Testis (tissue), 3 donors: Measurements from ENCODE around the gene MLH3. TPM values are rescaled to one million over a fixed set of nuclear protein-coding genes. Genes with fewer than 3 reads are reported as not detected.

Source experiments
- DNase-seq: peaks from one replicate; pipeline ENCODE4 v3.0.0-alpha.2; 2019
- H3K27ac ChIP-seq, 2 donors: fragments of 200-600 bp; sonication (generic); one replicate each; pipeline ENCODE4 v1.5.1; 2019
- H3K27me3 ChIP-seq: fragments of 200-600 bp; sonication (generic); one replicate; pipeline ENCODE4 v1.5.1; 2019
- H3K36me3 ChIP-seq: fragments of 200-600 bp; sonication (generic); one replicate; pipeline ENCODE4 v1.5.1; 2017; ENCODE audit warnings: low read depth; ENCODE audit errors: missing control alignments
- H3K4me1 ChIP-seq: fragments of 200-600 bp; sonication (generic); one replicate; pipeline ENCODE4 v1.5.1; 2019
- H3K4me3 ChIP-seq, 2 donors: fragments of 200-600 bp; sonication (generic); one replicate each; pipeline ENCODE4 v1.5.1; 2017 to 2019
- H3K9me3 ChIP-seq: fragments of 200-600 bp; sonication (generic); one replicate; pipeline ENCODE4 v1.5.1; 2017
- CTCF ChIP-seq, 3 experiments: fragments of 450-650 bp in 2 of 3; fragments of 200-600 bp in 1 of 3; sonication (generic) in 1 of 3; IDR thresholded peaks; one replicate each; pipeline ENCODE4 v1.5.1; 2016 to 2019; ENCODE audit warnings: antibody characterized with exemption in 3 of 3, mild to moderate bottlenecking in 2 of 3, moderate library complexity in 1 of 3
- POLR2A ChIP-seq: fragments of 450-650 bp; IDR thresholded peaks from one replicate; pipeline ENCODE4 v1.6.1; 2017; ENCODE audit warnings: antibody characterized with exemption, mild to moderate bottlenecking, moderate library complexity
- WGBS, 2 donors: methylation state at CpG; one replicate each; pipeline ENCODE4 v1.1.5; 2018; 5-methylcytosine and 5-hydroxymethylcytosine counted together
- intact Hi-C: fragments of 100-400 bp; cut with DNase I; formaldehyde crosslinking; loops from one replicate; pipeline ENCODE4 v1.15.1; 2023; ENCODE audit warnings: low total_unique reads
- polyA plus RNA-seq: library from polyadenylated mRNA; stranded (reverse); fragments of 350-450 nt; fragmentation: Illumina TruSeq; extraction: RNeasy Lipid Tissue Mini Kit (QIAGEN cat#74804); gene quantifications from one replicate; pipeline ENCODE4 v1.2.3, GENCODE V29; 2014; ENCODE audit warnings: low read depth, low replicate concordance; ENCODE audit not compliant: insufficient read depth
- small RNA-seq, 2 donors: library from RNA; depleted of rRNA; stranded (forward); fragments of <200 nt; gene quantifications; one replicate each; pipeline ENCODE3, GENCODE V24; 2016
- total RNA-seq, 2 donors: library from RNA; depleted of rRNA; stranded (reverse); fragments of >200 nt; gene quantifications; one replicate each; pipeline ENCODE4 v1.2.3, GENCODE V29; 2016

Gene MLH3
- total and polyA plus RNA-seq, 3 donors from 2014 or later = 21.5 to 36.2 (median 31.8) TPM

GRCh38 chr14:74973003-74973653, 78.1 kb downstream of the MLH3 start:
- Histone ChIP-seq H3K27ac (no peak overlapping the region), H3K27me3 (no peaks in the 10 kb centered on the region), H3K4me1 (no peaks in the 10 kb centered on the region), H3K4me3 (no peak overlapping the region), H3K9me3 (no peaks in the 10 kb centered on the region), H3K36me3 (no peaks in the 10 kb centered on the region)
- no peak for TF ChIP-seq CTCF (IDR thresholded peaks at IDR 0.05)
- TF ChIP-seq POLR2A = no peak
- DNase-seq = no peak
- intact Hi-C loops = no loop called here
- WGBS, 2 donors = 77 to 87% methylated on average over 13 to 15 of the region's 15 CpGs

- DNase-seq = no peak
- Histone ChIP-seq H3K4me3 (no peak overlapping the region), H3K36me3 (no peaks in the 10 kb centered on the region), H3K27ac (no peak overlapping the region), H3K9me3 (no peaks in the 10 kb centered on the region), H3K4me1 (no peaks in the 10 kb centered on the region), H3K27me3 (no peaks in the 10 kb centered on the region)
- WGBS, 2 donors = 96 to 97% methylated on average over 1 of the region's 1 CpG
- no peak for TF ChIP-seq POLR2A
- TF ChIP-seq CTCF (IDR thresholded peaks at IDR 0.05) = no peak
- intact Hi-C loops = no loop called here
Measured at GRCh38 chr14:74968811-74969210, 82.5 kb downstream of the MLH3 start.

GRCh38 chr14:74965486-74966153, 85.6 kb downstream of the MLH3 start:
- Histone ChIP-seq H3K4me3 (no peak overlapping the region), H3K4me1 (no peaks in the 10 kb centered on the region), H3K36me3 (no peaks in the 10 kb centered on the region), H3K27ac (no peak overlapping the region), H3K27me3 (no peaks in the 10 kb centered on the region), H3K9me3 (no peaks in the 10 kb centered on the region)
- intact Hi-C loops = no loop called here
- TF ChIP-seq POLR2A = no peak
- no peak for DNase-seq
- 68 to 76% methylated on average over 5 of the region's 5 CpGs for WGBS, 2 donors

DNA sequence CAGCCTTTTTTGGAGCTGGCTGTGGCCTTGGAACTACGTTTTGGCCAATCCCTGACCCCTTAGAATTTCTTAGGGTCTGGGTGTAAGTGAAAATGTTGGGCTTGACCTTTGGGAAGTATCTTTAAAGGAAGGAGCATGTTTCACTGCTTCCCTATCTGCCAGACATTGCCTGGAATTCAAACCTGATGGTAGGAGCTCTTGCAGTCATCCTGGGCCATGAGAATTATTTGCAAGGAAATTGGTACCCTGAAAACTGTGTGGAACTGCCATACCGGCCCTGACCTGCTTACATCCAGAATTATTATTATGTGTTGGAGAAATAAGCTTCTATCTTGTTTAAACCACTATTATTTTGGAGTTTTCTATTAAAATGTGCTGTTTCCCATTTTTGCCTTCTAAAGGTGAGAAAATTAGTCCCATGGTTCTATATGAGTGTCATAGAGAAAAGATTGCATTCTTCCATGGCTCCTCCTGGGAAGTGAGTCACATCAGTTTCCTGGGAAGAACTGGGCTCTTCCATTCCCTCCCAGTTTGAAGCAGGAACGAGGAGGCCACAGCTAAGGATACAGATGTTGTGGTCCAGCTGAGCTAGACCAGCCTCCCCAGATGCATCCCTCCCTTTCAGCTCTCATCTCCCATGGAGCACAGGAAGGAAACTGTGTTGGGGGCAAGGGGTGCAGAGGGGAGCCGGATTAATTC, 86.3 kb downstream of the MLH3 start:
- H3K9me3 ChIP-seq = no peaks in the 10 kb centered on the region
- no peaks in the 10 kb centered on the region for H3K4me1 ChIP-seq
- no peak overlapping the region for H3K27ac ChIP-seq
- H3K27me3 ChIP-seq = no peaks in the 10 kb centered on the region
- intact Hi-C loops = no loop called here
- no peak overlapping the region for H3K4me3 ChIP-seq
- no peak for DNase-seq
- H3K36me3 ChIP-seq = no peaks in the 10 kb centered on the region
- no peak for TF ChIP-seq POLR2A
- TF ChIP-seq CTCF (IDR thresholded peaks at IDR 0.05) = no peak
- 61 to 77% methylated on average over 4 of the region's 4 CpGs for WGBS, 2 donors

Small RNAs within 50 kb of the gene (small RNA-seq; reads per million reads assigned to genes)
- 0 reads per million in 2 donors for gene RNU6-689P

Other genes starting within 250 kb of the MLH3 start
- gene PROX2, start 175.3 kb downstream of the MLH3 start, total RNA-seq = under 1 TPM; 0.06 to 0.08 TPM
- gene PROX2, start 175.3 kb downstream of the MLH3 start, polyA plus RNA-seq = 0.08 TPM
- 10 to 100 TPM; 82.0 to 98.1 TPM for gene DLST, start 169.6 kb downstream of the MLH3 start, total RNA-seq
- 82.8 TPM for gene DLST, start 169.6 kb downstream of the MLH3 start, polyA plus RNA-seq
- gene RPS6KL1, start 128.2 kb downstream of the MLH3 start, total RNA-seq = 10 to 100 TPM; 22.5 to 22.9 TPM
- gene RPS6KL1, start 128.2 kb downstream of the MLH3 start, polyA plus RNA-seq = 41.8 TPM
- 10 to 100 TPM in 1 of 2 donors, 1 to 10 TPM in 1; 6.5 to 11.5 TPM for gene PGF, start 95.9 kb downstream of the MLH3 start, total RNA-seq
- 5.4 TPM for gene PGF, start 95.9 kb downstream of the MLH3 start, polyA plus RNA-seq
- gene EIF2B2, start 48.5 kb downstream of the MLH3 start, total RNA-seq = 10 to 100 TPM; 39.4 to 40.4 TPM
- gene EIF2B2, start 48.5 kb downstream of the MLH3 start, polyA plus RNA-seq = 124 TPM
- gene ACYP1, start 12.6 kb upstream of the MLH3 start, total RNA-seq = 10 to 100 TPM; 20.1 to 24.4 TPM
- gene ACYP1, start 12.6 kb upstream of the MLH3 start, polyA plus RNA-seq = 38.8 TPM
- 10 to 100 TPM; 35.2 to 63.5 TPM for gene ZC2HC1C, start 18.2 kb upstream of the MLH3 start, total RNA-seq
- gene ZC2HC1C, start 18.2 kb upstream of the MLH3 start, polyA plus RNA-seq = 233 TPM
- 100 to 1,000 TPM; 120 to 125 TPM for gene NEK9, start 75.6 kb upstream of the MLH3 start, total RNA-seq
- 86.6 TPM for gene NEK9, start 75.6 kb upstream of the MLH3 start, polyA plus RNA-seq
- 100 to 1,000 TPM; 255 to 334 TPM for gene TMED10, start 125.1 kb upstream of the MLH3 start, total RNA-seq
- 417 TPM for gene TMED10, start 125.1 kb upstream of the MLH3 start, polyA plus RNA-seq
- gene FOS, start 227.4 kb upstream of the MLH3 start, total RNA-seq = 10 to 100 TPM; 44.2 to 66.1 TPM
- gene FOS, start 227.4 kb upstream of the MLH3 start, polyA plus RNA-seq = 247 TPM